ENCODE data around the gene RAI1. TPM values are rescaled to one million over a fixed set of nuclear protein-coding genes. Genes with fewer than 3 reads are reported as not detected.

Gene RAI1
- total and polyA plus RNA-seq, 10 of the 15 experiments (the other 5 are each of a cell fraction or from before 2014, with no cell fraction given), result 0.66 to 37.7 (median 6.0) TPM

GRCh38 chr17:17783825-17784656 lies 102.8 kb downstream of the RAI1 start (continued):
- TF ChIP-seq SUPT20H (IDR thresholded peaks at IDR 0.05; ENCODE audit: borderline replicate concordance, control insufficient read depth, low read depth, low read length), result no peak
- no peak for TF ChIP-seq KDM1A (IDR thresholded peaks at IDR 0.05; ENCODE audit: borderline replicate concordance)
- TF ChIP-seq, protein P1, sequence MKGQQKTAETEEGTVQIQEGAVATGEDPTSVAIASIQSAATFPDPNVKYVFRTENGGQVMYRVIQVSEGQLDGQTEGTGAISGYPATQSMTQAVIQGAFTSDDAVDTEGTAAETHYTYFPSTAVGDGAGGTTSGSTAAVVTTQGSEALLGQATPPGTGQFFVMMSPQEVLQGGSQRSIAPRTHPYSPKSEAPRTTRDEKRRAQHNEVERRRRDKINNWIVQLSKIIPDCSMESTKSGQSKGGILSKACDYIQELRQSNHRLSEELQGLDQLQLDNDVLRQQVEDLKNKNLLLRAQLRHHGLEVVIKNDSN (IDR thresholded peaks at IDR 0.05; ENCODE audit: borderline replicate concordance, extremely low read length, insufficient read depth, low read depth, low read length), result no peak
- no peak for TF ChIP-seq CEBPZ (IDR thresholded peaks at IDR 0.05; ENCODE audit: low read depth, low read length)
- TF ChIP-seq JUND (IDR thresholded peaks at IDR 0.05; ENCODE audit: low read depth, low read length), result no peak
